Astrocyte (in vitro differentiated cells and primary cell): ENCODE measurements around the gene F13A1. TPM values are rescaled to one million over a fixed set of nuclear protein-coding genes. Genes with fewer than 3 reads are reported as not detected.

Source experiments
- DNase-seq: peaks from one replicate; pipeline ENCODE4 v3.0.0-alpha.2; 2010; ENCODE audit warnings: low read depth
- FAIRE-seq: peaks from 2 replicates; lab custom pipeline; 2011; peaks lifted over from hg19 to GRCh38; lab: Jason Lieb, UNC
- H2AFZ ChIP-seq: 2 replicates; pipeline ENCODE4 v1.6.0; 2012; ENCODE audit warnings: low read depth, low read length, inconsistent platforms
- H3K27ac ChIP-seq: 2 replicates; pipeline ENCODE4 v1.5.1; 2011; ENCODE audit warnings: low read depth, low read length, inconsistent platforms
- H3K27me3 ChIP-seq: 2 replicates; pipeline ENCODE4 v1.6.0; 2011; ENCODE audit warnings: low read length, inconsistent platforms; ENCODE audit not compliant: insufficient read depth
- H3K36me3 ChIP-seq: 2 replicates; pipeline ENCODE4 v1.5.1; 2011; ENCODE audit warnings: low read length, inconsistent platforms; ENCODE audit not compliant: insufficient read depth
- H3K4me1 ChIP-seq: 2 replicates; pipeline ENCODE4 v1.5.1; 2011; ENCODE audit warnings: low read length, inconsistent platforms; ENCODE audit not compliant: insufficient read depth
- H3K4me2 ChIP-seq: 2 replicates; pipeline ENCODE4 v1.6.0; 2012; ENCODE audit warnings: low read length, inconsistent platforms
- H3K4me3 ChIP-seq: 2 replicates; pipeline ENCODE4 v1.5.1; 2011; ENCODE audit warnings: low read depth, mild to moderate bottlenecking, low read length, inconsistent platforms; ENCODE audit not compliant: insufficient read depth
- H3K79me2 ChIP-seq: 2 replicates; pipeline ENCODE4 v1.6.0; 2012; ENCODE audit warnings: mild to moderate bottlenecking, low read length, inconsistent platforms; ENCODE audit not compliant: insufficient read depth
- H3K9ac ChIP-seq: 2 replicates; pipeline ENCODE4 v1.6.0; 2012; ENCODE audit warnings: mild to moderate bottlenecking, low read length, inconsistent platforms
- H3K9me3 ChIP-seq: 2 replicates; pipeline ENCODE4 v1.5.1; 2012; ENCODE audit warnings: low read depth, mild to moderate bottlenecking, low read length, inconsistent platforms; ENCODE audit not compliant: insufficient read depth
- H4K20me1 ChIP-seq: 2 replicates; pipeline ENCODE4 v1.6.0; 2012; ENCODE audit warnings: low read length, inconsistent platforms; ENCODE audit not compliant: insufficient read depth
- H3K27ac Mint-ChIP-seq: one replicate; pipeline ENCODE4 v1.8.0; 2021; ENCODE audit warnings: mild to moderate bottlenecking, mixed read lengths; ENCODE audit not compliant: unreplicated experiment
- H3K27me3 Mint-ChIP-seq: one replicate; pipeline ENCODE4 v1.8.0; 2021; ENCODE audit warnings: low read depth, mixed read lengths; ENCODE audit not compliant: unreplicated experiment
- H3K36me3 Mint-ChIP-seq: one replicate; pipeline ENCODE4 v1.8.0; 2021; ENCODE audit warnings: low read depth, mixed read lengths; ENCODE audit not compliant: unreplicated experiment
- H3K4me1 Mint-ChIP-seq: one replicate; pipeline ENCODE4 v1.8.0; 2021; ENCODE audit warnings: low read depth, mixed read lengths; ENCODE audit not compliant: unreplicated experiment
- H3K4me3 Mint-ChIP-seq: one replicate; pipeline ENCODE4 v1.8.0; 2021; ENCODE audit warnings: mild to moderate bottlenecking, moderate library complexity, mixed read lengths; ENCODE audit not compliant: unreplicated experiment
- H3K9me3 Mint-ChIP-seq: one replicate; pipeline ENCODE4 v1.8.0; 2021; ENCODE audit warnings: mild to moderate bottlenecking, mixed read lengths; ENCODE audit not compliant: unreplicated experiment
- EZH2 ChIP-seq: IDR thresholded peaks from 2 replicates; pipeline ENCODE4 v1.6.1; 2012; ENCODE audit warnings: mild to moderate bottlenecking, low read length, inconsistent platforms; ENCODE audit not compliant: insufficient read depth
- total RNA-seq: library from RNA; stranded (reverse); gene quantifications from 2 replicates; pipeline ENCODE4 v1.2.1, GENCODE V29; 2021
- TF ChIP-seq, protein P1 (sequence below): IDR thresholded peaks from 2 replicates; pipeline ENCODE4 v1.5.1; 2011; ENCODE audit warnings: low read depth, mild to moderate bottlenecking, inconsistent platforms, low read length, moderate library complexity; ENCODE audit not compliant: insufficient read depth

Gene F13A1
- total RNA-seq, 1 donor from 2014 or later, result 10.1 TPM

DNA sequence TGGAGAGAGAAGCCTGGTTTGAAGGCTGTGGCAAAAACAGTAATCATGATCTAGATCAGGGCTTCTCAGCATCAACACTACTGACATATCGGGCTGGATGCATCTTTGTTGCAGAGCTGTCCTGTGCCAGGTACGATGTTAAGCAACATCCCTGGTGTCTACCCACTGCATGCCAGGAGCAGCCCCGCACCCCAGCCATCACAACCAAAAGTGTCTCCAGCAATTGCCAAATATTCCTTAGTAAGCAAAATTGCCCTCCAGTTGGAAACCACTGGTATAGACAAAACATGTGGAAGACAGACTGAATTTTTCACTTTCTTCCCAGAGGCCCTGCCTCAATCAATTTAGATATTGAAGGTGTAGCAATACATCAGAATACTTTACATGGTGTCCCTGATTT lies 166.1 kb downstream of the F13A1 start:
- TF ChIP-seq EZH2, result no peak
- TF ChIP-seq, protein P1, sequence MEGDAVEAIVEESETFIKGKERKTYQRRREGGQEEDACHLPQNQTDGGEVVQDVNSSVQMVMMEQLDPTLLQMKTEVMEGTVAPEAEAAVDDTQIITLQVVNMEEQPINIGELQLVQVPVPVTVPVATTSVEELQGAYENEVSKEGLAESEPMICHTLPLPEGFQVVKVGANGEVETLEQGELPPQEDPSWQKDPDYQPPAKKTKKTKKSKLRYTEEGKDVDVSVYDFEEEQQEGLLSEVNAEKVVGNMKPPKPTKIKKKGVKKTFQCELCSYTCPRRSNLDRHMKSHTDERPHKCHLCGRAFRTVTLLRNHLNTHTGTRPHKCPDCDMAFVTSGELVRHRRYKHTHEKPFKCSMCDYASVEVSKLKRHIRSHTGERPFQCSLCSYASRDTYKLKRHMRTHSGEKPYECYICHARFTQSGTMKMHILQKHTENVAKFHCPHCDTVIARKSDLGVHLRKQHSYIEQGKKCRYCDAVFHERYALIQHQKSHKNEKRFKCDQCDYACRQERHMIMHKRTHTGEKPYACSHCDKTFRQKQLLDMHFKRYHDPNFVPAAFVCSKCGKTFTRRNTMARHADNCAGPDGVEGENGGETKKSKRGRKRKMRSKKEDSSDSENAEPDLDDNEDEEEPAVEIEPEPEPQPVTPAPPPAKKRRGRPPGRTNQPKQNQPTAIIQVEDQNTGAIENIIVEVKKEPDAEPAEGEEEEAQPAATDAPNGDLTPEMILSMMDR, result no peak
- Histone ChIP-seq H3K4me3 (no peak overlapping the region), H3K27me3 (no peaks in the 10 kb centered on the region), H3K9me3 (no peaks in the 10 kb centered on the region), H3K27ac (no peak overlapping the region), H3K4me2 (no peak overlapping the region), H3K79me2 (no peaks in the 10 kb centered on the region), H3K4me1 (no peaks in the 10 kb centered on the region), H3K36me3 (no peaks in the 10 kb centered on the region), H2AFZ (no peak overlapping the region), H3K9ac (no peak overlapping the region), H4K20me1 (no peaks in the 10 kb centered on the region)
- Mint-ChIP-seq H3K27me3 (peaks cover 21% of the 10 kb centered on the region), H3K4me1 (no peaks in the 10 kb centered on the region), H3K9me3 (peaks cover 5% of the 10 kb centered on the region), H3K36me3 (peaks cover 2% of the 10 kb centered on the region), H3K4me3 (no peak overlapping the region), H3K27ac (no peak overlapping the region)
- DNase-seq, result no peak
- no peak for FAIRE-seq

DNA sequence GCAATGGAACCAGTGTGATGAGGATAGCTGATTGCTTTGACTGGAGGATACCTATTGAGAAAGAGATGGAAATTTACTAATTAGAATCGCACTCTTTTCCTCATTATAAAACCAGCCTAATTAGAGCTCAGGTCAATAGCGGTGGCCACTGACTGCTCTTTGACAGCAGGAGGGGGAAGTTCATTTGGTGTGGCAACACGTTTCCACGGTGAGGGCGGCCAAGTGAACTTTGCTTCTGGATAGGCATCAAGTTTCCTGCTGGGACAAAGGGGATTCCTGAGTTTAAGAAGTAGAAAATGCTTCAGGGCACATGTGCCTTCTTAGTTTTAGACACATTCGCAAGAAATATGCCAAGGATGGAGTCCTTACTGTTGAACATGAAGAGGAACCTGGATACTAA lies 168.4 kb downstream of the F13A1 start:
- Histone ChIP-seq H3K79me2 (no peaks in the 10 kb centered on the region), H3K27ac (no peak overlapping the region), H3K9ac (no peak overlapping the region), H2AFZ (no peak overlapping the region), H3K9me3 (no peaks in the 10 kb centered on the region), H3K4me1 (no peaks in the 10 kb centered on the region), H3K4me3 (no peak overlapping the region), H3K27me3 (no peaks in the 10 kb centered on the region), H3K4me2 (no peak overlapping the region), H3K36me3 (no peaks in the 10 kb centered on the region), H4K20me1 (no peaks in the 10 kb centered on the region)
- FAIRE-seq (no peak), DNase-seq (no peak)
- Mint-ChIP-seq H3K36me3 (no peaks in the 10 kb centered on the region), H3K4me3 (no peak overlapping the region), H3K27ac (no peak overlapping the region), H3K9me3 (peaks cover 3% of the 10 kb centered on the region), H3K4me1 (no peaks in the 10 kb centered on the region), H3K27me3 (peaks cover 14% of the 10 kb centered on the region)
- TF ChIP-seq, protein P1, result no peak
- no peak for TF ChIP-seq EZH2

DNA sequence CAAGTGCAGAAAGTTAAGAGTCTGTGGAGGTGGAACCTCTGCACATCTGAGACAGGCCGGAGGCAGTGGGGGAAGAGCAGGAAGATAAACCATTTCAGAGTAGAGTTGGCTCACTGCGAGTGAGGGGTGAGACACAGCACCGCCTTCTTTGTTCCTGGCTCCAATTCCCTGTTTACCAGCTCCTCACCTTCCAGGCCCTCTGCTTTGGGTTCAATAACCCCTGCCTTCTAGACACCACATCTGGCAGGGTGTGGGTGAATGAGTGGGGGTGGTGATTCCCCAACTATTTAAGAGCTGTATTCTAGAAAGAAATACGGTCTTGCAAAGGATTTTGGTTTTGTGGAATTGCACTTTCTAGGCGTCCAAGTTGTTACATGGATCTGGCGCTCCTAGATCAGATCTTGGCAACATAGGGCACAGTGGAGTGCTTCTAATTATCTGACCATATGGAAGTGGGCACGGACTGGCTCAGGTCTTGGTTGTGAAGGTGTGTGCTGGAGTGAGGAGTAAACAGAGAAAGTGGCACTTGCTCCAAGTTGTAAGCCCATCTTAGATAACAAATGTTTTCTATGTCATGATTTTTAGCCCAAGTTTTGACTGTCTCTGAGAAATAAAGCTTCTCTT lies 172.2 kb downstream of the F13A1 start:
- Mint-ChIP-seq H3K4me1 (no peaks in the 10 kb centered on the region), H3K36me3 (peaks cover 2% of the 10 kb centered on the region)
- TF ChIP-seq, protein P1, result no peak
- TF ChIP-seq EZH2, result no peak

More for the DNA sequence above, 172.2 kb downstream of the F13A1 start:
- H3K27ac Mint-ChIP-seq, result no peak overlapping the region
- peaks cover 3% of the 10 kb centered on the region for H3K9me3 Mint-ChIP-seq
- Histone ChIP-seq H3K4me2 (no peak overlapping the region), H2AFZ (no peak overlapping the region), H3K36me3 (no peaks in the 10 kb centered on the region), H3K27me3 (no peaks in the 10 kb centered on the region), H4K20me1 (no peaks in the 10 kb centered on the region), H3K9ac (no peak overlapping the region), H3K27ac (no peak overlapping the region), H3K4me1 (no peaks in the 10 kb centered on the region), H3K79me2 (no peaks in the 10 kb centered on the region), H3K9me3 (no peaks in the 10 kb centered on the region), H3K4me3 (no peak overlapping the region)
- FAIRE-seq (no peak), DNase-seq (no peak)
- H3K4me3 Mint-ChIP-seq, result no peak overlapping the region
- H3K27me3 Mint-ChIP-seq, result peaks cover 8% of the 10 kb centered on the region
